ENCODE results near the gene PIK3C3.
"Not testable (repeated sequence)": the region's sequence is repeated elsewhere in the genome, so short reads cannot be mapped to it uniquely, and the experiment has no call there.

The PIK3C3 gene

DNA sequence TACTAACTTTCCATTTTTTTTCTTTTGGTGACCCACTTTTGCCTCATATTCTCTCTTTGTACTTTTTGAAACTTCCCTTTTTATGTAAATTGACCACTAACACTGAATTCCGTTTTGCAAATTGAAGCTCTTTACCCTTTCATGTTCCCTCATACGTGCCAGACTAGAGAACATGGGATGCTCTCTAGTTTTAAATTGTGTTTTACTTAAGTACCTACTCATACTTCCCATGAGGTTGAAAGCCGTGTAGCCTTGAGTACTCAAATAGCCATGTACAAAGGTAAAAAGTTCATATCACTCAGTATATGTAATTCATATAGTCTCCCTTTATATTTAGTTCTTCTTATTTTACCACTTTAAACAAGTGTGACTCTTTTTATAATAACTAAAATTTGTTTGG lies 119.7 kb downstream of the PIK3C3 start:
- no peak for DNase-seq (ENCODE audit: low read depth)

DNA sequence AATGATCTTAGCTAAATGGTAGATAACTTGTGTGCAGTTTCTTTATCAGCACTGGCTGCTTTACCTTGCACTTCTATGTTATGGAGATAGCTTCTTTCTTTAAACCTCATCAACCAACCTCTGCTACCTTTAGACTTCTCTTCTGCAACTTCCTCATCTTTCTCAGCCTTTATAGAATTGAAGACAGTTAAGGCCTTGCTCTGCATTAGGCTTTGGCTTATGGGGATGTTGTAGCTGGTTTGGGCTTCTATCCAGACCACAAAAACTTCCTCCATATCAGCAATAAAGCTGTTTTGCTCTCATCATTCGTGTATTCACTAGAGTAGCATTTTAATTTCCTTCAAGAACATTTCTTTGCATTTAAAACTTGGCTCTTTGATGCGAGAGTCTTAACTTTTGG lies 123.7 kb downstream of the PIK3C3 start:
- no peak for DNase-seq (ENCODE audit: low read depth)

DNA sequence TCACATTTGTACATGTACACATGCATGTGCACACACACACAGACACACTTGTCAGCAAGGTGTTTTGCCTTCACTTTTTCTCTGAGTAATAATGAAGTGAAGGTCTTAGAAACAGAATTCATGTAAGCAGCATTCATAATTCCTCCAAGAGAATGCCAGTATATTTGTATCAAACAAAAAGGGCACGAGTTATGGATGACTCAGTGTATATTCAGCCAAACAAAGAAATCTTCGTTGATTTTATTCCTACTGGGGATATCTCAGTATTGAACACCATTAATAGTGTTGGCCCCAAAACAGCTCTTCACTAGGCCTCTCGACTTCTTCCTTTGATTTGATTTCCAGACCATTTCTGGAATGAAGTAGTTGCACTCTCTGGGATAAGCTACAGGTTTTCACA lies 125.3 kb downstream of the PIK3C3 start:
- DNase-seq (ENCODE audit: low read depth): no peak

DNA sequence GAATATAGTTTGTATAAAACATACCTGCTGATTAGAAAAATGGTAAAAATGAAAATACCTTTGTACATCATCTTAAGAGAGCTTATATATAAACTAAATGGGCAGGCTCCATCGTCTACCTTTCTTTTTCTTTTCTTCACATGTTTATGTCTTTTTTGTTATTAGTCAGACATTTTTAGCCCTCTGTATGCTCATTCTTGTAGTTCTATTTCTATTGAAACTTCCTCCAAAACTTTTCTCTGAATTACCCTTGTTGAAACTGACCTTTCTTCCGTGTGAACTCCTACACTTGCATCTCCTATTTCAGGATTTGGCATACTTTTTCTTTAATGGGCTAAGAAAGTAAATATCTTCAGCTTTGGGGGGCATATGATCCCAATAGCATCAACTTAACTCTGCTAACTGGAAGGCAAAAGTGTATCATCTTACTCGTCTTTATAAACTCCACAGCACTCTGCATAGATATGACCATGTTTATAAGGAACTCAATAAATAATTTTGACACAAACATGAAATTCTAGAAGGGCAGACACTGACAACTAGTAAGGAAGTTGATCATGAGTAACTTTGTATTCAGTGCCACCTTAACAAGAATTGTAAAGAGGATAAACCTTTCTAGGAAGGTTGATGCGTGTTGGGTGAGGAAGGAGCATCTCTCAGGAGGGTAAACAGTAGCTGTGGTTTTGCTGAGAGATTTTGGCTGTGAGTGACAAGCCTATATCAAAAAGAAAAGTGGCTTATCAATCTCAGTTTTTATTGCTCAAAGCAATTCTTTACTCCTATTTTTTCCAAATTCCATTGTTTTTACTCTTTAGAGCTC lies 127.6 kb downstream of the PIK3C3 start:
- no peak for DNase-seq (ENCODE audit: low read depth)

DNA sequence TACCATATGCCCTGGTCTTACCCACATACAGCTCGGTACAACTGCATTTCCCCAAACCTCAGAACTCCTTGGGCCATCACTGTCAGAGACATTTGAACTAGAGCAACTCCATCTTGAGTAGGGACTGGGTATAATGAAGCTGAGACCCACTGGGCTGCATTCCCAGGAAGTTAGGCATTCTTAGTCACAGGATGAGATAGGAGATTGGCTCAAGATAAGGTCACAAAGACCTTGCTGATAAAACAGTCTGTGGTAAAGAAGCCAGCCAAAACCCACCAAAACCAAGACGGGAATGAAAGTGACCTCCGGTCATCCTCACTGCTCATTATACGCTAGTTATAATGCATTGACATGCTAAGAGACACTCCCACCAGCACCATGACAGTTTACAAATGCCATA lies 131.3 kb downstream of the PIK3C3 start:
- DNase-seq (ENCODE audit: low read depth): no peak

DNA sequence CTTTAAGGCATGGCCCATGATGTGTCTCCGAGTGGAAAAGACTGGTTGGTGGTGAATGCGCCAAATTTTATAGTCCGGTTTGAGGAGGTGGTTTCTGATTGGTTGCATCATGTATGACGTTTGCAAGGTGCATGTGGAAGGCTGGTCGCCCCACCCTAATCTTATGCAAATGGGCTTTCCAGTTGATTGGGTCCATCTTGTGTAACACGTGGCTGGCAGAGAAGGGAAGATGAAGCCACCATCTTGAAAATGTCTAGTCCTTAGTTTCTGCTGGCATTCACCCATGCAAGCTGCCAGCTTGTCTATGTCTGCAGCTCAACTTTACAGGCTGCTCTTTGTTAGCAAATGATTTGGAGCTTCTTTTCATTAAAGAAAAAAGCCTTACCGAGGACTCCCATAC lies 132.2 kb downstream of the PIK3C3 start:
- DNase-seq (ENCODE audit: low read depth): no peak

DNA sequence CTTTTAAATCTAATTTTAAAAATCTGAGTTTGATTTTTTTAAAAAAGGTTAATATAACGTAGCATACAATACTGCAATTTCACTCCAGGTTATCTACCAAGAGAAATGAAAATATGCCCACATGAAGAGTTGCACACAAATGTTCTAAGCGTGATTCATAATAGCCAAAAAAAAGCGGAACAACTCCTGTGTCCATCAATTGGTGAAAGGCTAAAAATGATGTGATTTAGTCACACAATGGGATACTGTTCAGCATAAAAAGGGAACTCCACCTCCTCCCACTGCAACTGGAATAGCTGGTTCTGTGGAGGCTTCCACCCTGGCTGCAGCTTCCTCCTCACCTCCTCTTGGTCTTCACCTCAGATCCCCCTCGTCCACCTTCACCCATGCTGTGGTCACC lies 132.8 kb downstream of the PIK3C3 start:
- no peak for DNase-seq (ENCODE audit: low read depth)

DNA sequence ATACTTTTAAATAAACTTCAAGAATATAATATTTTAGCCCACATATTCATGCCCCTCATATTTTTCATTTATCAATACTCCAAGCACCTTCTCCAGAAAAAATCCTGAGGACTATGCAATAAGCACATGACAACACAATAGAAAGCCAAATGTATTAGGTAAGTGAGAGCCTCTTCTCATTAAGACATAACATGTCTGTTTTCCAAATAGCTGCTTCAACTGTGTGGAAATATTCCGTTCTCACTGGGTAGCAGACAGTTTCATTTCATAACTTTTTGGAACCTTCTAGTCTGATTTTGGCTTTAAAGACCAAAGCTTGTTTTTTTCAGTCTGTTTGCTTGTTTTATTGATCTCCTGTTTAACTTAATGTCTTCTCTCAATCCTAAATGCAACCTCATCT lies 137.8 kb downstream of the PIK3C3 start:
- no peak for DNase-seq (ENCODE audit: low read depth)

DNA sequence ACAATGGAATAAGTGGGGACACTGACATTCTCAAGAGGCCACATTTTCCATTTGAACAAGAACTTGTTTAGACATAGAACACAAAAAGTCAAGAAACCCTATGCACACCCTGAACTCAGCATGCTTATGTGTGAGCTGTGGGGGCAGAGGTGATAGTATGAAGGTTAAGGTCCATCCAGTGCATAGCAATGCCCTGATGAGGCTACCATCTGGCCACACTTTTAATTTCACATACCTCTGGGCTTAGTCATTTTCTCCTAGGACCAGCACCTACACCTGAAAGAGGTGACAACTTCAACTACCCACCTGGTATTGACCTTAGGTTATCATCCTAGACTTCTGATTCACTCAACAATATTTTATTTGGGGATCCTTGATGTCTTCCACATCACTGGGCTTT lies 139.8 kb downstream of the PIK3C3 start:
- no peak for DNase-seq (ENCODE audit: low read depth)

DNA sequence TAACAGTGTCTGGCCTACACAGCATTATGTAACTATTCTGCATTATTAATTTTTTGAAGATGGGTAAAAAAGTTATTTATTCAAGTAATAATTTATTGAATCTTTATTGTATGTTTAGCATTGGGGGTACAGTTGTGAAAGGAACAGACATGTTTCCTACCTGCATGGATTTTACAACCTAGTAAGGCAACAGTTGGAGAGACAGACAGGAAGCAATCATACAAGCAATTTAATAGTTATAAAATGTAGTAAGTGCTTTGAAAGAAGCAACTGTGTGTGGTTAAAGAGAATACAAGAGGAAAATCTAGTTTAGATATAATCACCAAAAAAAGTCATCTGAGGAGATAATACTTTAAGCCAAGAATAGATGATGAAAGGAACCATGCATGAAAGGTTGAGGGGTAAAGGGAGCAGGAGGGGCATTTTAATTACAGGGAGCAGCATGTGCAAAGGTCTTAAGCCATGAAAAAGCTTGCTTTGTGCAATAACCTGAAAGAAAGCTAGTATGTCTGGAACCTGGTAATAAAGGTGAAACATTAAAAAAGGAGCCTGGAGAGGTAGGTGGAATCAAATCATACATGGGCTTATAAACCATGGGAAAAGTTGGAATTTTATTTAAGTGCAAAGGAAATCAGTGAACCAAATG lies 140.8 kb downstream of the PIK3C3 start:
- no peak for DNase-seq (ENCODE audit: low read depth)

DNA sequence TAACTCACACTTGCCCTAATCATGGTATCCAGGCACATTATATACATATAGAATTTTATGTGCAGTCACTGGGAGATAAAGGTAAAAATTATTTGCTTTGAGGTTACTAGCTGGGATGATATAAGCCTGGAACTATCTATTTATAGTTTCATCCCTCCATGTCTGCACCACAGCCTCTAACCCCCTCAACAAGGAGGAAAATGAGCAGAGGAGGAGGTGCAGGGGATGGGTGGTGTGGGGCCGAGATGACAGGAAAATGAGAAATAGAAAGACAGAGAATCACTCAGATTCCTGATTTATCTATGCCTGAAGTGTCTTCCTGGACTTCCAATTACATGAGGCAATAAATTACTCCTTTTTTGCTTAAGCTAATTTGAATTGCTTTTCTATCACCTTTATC lies 145.2 kb downstream of the PIK3C3 start:
- DNase-seq (ENCODE audit: low read depth): no peak

DNA sequence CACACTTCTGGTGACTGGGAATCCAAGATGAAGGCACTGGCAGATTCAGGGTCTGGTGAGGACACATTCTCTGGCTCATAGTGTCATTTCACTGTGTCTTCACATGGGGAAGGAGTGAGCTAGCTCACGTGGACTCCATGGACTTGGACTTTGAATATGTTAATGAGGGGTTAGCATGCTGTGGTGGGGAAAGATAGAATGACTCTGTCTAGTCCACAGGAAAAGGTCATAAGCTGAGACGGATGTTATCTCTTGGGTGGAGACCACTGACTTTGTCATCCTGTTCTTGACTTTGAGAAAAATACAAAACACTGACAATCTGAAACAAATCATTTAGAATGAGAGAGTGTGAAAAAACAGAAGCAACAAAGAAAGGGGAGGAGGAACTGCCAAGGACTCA lies 145.9 kb downstream of the PIK3C3 start:
- no peak for DNase-seq (ENCODE audit: low read depth)

DNA sequence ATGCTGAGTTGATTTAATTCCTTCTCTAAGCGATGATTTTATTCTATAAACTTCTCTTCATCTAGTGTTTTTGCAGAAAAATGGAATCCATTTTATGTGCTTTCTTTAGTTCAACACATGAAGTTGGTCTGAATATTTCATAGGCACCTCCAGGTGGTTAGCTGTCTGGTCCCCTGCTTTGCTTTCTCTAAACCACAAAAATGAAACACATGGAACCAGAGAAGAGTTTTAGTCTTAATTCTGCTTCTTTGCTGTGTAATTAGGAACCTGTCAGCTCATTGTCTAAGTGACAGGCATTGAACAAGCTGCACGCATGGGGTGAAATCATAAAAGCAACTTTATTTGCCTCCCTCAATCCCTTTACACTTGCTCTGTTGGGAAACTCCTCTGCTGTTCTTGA lies 150.4 kb downstream of the PIK3C3 start:
- DNase-seq (ENCODE audit: low read depth): no peak

DNA sequence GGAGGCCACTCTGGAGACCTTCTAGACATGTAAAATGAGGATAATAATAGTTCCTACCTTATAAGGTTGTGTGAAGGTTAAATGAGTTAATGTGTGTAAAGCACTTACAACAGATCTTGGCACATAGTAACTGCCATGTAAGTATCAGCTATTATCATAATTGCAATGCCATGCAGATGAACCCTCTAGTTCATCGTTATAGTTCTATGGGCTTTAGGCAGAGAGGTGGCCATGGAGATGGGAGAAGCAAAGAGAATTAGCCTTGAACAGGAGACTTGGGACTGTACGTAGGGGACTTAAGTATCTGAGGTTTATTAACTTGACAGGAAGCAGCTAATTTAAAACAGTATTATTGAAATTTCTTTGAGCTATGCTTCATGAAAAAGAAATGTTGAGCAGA lies 151.8 kb downstream of the PIK3C3 start:
- DNase-seq (ENCODE audit: low read depth): no peak

DNA sequence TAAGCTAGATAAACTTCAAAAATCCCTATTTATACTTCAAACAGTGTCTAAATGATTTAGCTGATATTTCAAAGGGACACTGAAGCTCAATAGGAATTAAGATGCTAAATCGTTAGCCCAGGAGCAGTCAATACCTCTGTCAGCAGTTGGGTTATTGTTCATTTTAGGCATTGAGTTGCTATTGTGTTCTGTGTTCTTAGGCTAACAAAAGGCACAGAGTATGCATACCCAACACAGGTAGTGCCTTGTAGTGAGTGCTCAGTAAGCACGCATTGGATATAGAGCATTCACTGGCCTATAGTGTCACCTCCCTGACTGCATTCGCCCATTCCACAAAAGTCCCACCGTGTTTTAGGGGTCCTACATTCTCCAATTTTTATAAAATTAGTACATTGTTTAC lies 152.3 kb downstream of the PIK3C3 start:
- no peak for DNase-seq (ENCODE audit: low read depth)

DNA sequence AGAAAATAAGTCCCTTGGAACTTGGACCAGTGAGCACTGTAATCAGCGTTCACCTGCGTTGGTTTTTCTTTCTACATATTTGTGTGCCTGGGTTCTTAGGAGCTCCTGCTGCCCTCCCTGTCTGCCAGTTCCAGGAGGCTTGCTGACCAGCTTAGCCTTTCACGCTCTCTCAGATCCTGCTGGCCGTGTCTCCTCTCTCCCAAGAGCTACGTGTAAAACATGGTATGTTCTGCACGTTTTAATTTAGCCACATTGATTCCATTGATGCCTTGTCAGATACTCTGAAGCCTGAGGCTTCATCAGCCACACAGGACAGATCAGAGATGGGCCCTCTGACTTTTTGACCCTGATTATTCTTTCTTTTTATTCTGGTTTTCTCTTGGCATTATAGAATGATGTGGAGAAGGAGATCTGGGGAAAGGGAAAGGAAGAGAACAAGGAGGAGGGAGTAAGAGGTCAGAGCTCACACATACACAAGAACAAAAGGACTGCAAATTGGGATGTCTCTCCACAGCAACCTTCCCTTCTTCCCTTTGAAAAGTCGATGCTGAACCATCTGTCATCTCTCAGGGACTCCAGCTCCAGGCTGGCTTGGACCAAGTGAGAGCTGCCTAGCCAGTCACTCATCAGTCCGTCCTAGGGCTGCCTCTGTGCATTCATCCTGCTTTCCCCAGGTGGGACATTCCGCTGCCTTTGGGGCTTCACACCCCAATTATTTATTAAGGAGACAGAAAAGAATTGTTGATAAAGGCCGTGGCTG lies 152.8 kb downstream of the PIK3C3 start:
- no peak for DNase-seq (ENCODE audit: low read depth)

DNA sequence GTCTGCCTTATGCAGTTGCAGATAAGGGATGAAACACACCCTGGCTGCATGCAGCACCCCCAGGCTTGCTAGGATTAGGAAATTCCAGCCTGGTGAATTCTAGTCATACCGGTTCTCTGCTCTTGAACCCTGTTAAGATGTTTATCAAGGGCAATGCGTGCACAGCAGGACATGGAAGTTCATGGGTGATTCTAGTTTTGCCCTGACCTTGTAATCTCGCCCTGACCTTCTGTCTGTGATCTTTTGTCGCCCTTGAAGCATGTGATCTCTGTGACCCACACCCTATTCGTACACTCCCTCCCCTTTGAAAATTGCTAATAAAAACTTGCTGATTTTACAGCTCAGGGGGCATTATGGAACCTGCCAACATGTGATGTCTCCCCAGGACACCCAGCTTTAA lies 157.1 kb downstream of the PIK3C3 start:
- DNase-seq (ENCODE audit: low read depth): not testable (repeated sequence)

DNA sequence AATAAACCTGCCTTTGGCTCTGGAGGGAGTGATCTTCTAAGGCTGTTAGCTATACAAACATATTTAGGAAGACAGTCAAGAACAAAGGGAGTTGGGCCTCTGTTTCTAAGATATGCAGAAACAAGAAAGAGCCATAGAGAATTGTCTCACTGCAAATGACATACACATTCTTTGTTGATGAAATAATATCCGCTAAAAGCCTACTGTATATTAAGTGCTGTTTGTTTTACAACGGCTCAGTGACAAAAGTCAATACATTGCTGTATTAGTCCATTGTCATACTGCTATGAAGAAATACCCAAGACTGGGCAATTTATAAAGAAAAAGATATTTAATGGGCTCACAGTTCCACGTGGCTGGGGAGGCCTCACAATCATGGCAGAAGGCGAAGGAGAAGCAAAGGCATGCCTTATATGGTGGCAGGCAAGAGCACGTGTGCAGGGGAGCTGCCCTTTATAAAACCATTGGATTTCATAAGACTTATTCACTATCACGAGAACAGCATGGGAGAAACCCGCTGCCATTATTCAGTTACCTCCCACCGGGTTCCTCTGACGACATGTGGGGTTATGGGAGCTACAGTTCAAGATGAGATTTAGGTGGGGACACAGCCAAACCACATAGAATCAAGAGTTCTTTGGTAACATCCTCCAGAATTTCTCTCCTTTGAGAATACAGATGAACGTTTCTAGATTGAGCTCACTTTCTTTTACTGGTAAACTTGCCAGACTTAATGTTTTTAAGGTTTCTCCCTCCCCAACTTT lies 157.8 kb downstream of the PIK3C3 start:
- DNase-seq (ENCODE audit: low read depth): no peak

DNA sequence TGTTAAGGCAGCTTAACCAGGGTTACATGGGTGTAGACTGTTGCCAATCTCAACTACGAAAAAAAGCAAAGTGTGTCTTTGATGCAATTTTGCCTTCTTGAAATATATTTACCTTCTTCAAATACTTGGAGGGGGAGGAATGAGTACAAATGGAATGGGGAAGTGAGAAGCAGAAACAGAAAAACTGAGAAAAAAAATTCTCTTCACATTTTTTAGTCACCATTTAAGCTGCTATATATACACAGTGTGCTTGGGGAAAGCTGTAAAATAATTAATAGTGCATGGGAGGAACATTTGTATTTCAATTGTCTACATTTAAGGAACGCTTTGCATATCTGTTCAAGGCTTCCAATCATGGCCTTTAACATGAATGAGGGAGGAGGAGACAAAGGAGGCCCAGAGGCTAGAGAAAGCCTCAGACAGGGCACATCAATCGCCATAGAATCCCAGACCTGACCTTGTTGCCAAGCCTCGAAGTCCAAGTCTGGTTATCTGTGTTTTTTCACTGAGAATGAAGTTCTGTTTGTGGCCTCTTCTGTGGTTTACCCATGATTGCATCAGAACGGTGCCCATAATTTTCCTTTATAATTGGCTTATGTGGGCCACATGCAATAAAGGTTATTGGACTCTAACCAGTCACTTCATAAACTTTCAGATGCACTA lies 158.6 kb downstream of the PIK3C3 start:
- no peak for DNase-seq (ENCODE audit: low read depth)

DNA sequence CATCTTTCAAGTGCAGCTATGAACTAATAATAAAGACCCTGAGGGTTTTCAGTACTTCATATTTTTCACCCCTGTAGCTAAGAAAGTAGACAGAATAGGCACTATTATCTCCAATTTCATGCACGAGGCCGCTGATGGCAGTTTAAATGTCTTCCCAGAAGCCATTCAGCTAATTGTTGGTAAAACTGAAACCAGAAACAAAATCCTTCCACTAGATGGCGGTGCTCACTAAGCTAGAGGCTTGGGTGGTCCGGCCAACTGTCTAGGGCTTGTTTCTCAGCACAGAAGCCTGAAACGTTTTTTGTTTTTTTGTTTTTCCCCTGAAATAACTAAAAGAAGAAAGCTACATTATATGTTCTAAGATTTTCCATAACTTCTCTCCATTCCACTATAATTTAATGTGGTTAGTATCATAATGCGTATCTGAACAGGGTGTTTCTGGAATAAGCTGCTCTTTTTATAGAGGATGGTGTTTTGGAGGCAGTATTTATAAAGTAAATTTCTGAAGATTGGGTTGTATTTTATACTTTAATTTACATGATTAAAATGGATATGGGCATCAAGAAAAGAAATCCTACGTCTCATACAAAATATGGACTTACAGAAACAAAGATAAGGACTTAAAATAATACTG lies 159.4 kb downstream of the PIK3C3 start:
- peak; percentile 32 for DNase-seq (ENCODE audit: low read depth)

DNA sequence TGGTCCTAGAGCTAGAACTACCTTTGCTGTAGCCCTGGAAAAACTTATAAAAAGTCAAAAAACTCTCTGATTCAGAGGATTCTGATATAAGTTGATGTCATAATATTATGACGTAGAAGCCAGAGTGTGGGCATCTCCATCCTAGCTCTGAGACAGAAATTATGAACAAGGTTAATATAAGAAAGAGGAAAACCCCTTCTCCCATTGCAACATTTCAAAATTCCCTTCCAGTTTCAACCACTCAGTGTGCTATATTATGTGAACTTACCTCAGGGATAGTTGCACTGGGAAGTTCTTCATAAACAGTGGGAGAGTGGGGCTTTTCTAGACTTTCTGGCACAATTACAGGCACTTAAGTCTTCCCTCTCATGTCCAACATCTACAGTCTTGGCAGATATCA lies 171.6 kb downstream of the PIK3C3 start:
- no peak for DNase-seq (ENCODE audit: low read depth)
